Activated T-cell treated with anti-CD3 and anti-CD28 coated beads for 4 hours (primary cell): ENCODE results near the gene CLN5.
"Not testable (repeated sequence)": the region's sequence is repeated elsewhere in the genome, so short reads cannot be mapped to it uniquely, and the experiment has no call there.

Experiments used
- DNase-seq: peaks from one replicate; pipeline ENCODE4 v3.0.0-alpha.2; 2020

CLN5 gene

DNA sequence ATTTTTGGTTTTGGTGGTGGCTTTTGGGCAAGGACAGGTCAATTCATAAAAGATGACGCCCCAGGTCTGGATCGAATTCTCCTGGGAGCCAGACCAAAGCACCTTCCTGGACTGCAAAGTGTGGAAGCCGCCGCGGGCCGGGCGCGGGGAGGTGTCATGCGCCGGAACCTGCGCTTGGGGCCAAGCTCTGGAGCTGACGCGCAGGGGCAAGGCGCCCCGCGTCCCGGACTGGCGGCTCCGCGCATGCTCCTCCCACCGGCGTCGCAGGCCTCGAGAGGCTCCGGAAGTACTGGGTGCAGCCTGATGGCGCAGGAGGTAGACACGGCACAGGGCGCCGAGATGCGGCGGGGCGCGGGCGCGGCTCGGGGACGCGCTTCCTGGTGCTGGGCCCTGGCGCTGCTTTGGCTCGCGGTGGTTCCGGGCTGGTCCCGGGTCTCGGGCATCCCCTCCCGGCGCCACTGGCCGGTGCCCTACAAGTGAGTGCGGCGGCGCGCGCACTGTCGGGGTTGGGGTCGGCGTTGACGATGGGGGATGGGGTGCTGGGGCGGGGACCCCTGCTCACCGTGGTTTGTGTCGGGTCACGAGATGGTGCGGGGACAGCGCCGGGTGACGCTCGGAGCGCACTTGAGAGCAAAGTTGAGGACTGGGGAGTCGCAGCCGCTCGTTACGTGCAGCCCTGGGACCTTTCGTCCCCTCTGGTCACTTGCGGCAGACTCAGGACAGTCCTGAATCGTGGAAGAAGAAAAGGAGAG, at the start of gene CLN5:
TSS of gene CLN5 (plus strand) at position 286 of the 752 bp plus-strand sequence. CDS start at position 304, 18 bp downstream.
- peak; percentile 85 for DNase-seq

DNA sequence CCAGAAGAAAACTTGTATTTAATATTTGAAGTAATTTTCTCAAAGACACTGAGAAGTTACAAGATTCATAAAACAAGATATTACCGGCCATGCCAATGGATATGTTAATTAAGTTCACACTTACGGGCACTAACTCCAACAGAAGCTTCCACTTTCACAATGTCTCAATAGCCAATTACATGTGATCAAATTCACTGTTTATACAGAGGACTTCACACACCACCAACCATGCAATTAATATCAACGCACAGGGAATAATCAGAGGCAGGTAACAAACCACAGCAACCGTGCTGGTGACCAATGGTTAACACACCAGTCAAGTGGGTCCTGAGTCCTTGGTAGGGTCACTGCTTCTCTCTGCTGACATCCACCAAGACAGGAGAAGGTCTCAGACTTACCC, 49.5 kb upstream of the CLN5 start:
- DNase-seq, result no peak

DNA sequence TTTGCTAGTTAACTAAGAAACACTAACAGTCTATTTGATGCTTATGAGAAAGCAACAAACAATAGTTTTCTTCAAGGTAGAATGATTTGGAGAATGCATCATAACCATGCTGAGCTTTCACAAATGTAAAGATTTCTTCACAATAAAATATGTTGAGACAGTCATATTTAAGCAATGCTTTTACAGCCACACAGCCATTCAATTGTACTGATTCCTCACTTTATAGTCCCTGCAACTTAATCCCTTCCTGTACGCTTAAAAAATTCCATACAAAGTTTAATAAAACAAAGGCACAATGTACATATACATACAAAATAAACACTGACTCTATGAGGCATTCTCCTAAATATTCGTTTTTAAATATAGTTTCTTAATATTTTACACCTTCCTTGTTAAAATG, 48.2 kb upstream of the CLN5 start:
- DNase-seq, result no peak

DNA sequence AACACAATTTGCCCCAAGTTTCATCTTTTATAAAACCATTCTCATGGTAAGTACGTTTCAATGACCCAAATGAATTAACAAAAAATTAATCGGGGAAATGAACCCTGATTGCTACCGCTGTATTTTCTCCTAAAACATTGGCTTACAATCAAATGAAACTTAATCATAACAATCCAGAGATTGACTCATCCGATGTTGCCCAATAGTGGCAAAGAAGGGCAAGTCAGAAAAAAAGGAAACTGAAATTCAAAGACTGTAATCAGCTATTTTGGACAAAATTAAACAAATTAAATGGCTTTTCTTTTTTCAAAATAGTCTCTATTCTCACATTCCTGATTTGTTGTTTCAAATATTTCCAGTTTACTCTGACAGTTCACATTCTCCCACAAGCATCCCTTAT, 47.4 kb upstream of the CLN5 start:
- no peak for DNase-seq

DNA sequence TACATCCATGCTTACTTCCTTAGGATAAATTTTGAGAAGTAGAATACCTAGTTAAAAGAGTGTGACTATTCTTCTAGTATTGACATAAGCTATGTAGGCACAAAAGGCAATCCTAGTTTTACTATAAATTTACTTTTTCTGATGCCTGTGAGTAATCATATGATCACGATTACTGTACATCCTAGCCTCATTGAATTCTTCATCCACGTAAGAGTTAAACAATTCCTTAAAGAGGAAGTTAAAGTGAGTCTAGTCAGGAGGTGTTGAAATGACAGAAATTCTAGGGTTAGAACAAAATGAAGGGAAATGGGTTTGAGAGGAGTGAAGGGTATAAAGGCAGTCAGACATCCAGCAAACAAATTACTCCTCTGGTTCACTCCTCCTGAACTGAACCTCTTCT, 43.7 kb upstream of the CLN5 start, which contains the start of gene ACOD1:
TSS of gene ACOD1 (plus strand) at position 363 of the 400 bp plus-strand sequence. CDS start 48 bp downstream, outside the sequence.
- DNase-seq, result no peak

DNA sequence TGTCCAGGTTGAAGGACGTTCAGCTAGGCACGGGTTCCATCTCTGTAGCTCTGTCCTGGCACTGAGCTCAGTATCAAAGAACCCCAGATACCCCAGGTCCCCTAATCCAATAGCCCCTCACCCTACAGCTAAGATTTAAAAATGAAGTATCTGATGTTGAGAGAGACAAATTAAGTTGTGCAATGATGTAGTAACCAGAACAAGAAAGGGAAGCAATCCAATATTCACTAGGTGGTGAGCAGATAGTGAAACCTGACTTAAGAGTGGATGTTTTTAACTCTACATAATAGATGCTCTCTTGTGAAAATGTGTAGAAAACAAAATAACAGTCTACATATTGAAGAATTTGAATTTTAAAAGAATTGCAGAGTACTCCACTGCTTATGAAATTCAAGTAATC, 41.8 kb upstream of the CLN5 start:
- no peak for DNase-seq

DNA sequence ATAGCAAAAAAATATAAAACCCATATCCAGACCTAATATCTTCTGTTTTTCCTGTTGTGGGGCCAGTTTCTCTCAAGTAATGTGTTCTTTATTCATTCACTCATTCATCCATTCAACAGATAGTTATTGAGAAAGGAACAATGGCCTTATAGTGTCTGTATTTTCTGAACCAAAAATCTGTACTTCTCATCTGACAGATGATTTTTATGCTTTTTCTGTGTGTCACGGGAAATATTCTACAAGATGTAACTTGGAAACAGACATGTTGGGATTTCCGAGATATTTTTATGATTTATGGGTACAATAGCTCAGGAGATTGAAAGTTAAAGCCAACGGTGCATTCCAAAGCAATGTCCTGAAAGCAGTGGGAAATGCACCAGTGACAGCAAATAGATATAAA, 37.9 kb upstream of the CLN5 start:
- DNase-seq, result no peak

DNA sequence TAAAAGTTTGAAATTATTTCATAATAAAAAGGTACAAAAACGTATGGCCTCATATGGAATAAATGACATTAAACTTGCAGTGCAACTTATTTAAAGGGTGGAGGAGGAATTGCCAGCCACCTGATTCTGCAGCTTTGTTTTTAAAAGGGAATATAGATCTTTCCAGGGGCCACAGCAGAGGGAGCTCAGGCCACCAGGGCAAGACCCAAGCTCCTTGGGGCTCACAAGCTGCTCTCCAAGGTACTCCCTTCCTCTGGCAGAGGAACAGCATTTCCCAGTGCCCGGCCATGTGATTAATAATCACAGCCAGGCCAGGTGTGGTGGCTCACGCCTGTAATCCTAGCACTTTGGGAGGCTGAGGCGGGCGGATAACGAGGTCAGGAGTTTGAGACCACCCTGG, 37.3 kb upstream of the CLN5 start:
- no peak for DNase-seq

DNA sequence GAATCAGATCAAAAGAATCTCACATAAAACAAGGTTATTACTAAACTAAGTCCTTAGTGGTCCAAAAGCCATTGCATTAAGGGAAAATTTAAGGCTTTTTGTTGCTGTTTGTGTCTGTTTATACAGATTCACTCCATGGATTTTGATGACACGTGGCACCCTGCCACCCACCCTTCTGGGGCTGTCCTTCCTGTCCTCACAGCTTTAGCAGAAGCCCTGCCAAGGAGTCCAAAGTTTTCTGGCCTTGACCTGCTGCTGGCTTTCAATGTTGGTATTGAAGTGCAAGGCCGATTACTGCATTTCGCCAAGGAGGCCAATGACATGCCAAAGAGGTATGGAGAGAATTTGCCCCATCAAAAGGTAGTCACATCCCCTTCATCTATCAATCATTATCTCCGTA, 36.7 kb upstream of the CLN5 start:
- no peak for DNase-seq

DNA sequence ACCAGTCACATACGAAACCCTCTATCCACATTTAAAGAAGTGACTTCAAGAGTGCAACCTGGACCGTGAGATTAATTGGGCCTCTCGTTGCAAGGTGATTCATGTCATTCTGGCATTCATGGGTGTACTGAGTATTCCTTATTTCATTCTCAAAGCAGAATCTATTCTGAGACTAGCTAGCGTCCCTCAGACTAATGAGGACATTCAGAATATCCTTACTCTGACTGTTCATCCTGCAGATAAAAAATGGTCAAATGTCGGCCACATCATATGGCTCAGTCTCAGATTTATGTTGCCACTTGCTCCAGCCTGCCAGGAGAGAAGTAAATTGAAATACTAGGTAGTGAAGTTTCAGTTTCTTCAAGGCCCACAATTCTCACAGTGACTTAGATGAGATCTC, 36.2 kb upstream of the CLN5 start:
- DNase-seq, result no peak

DNA sequence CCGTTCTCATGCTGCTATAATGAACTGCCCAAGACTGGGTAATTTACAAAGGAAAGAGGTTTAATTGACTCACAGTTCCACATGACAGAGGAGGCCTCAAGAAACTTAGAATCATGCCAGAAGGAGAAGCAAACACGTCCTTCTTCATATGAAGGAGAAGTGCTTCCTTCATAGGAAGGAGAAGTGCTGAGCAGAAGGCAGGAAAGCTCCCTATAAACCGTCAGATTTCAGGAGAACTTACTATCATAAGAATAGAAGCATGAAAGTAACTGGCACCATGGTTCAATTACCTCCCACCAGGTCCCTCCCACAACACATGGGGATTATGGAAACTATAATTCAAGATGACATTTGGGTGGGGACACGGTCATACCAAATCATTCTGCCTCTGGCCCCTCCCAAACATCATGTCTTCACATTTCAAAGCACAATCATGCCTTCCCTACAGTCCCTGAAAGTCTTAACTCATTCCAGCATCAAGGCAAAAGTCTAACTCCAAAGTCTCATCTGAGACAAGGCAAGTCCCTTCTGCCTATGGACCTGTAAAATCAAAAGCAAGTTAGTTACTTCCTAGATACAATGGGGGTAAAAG, 32.9 kb upstream of the CLN5 start:
- no peak for DNase-seq

DNA sequence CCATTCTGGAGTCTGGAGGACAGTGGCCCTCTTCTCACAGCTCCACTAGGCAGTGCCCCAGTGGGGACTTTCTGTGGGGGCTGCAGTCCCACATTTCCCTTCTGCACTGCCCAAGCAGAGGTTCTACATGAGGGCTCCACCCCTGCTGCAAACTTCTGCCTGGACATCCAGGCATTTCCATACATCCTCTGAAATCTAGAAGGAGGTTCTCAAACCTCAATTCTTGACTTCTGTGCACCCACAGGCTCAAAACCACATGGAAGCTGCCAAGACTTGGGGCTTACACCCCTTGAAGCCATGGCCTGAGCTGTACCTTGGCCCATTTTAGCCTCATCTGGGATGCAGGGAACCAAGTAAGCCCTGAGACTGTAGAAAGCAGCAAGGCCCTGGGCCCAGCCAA, 32.1 kb upstream of the CLN5 start:
- not testable (repeated sequence) for DNase-seq

DNA sequence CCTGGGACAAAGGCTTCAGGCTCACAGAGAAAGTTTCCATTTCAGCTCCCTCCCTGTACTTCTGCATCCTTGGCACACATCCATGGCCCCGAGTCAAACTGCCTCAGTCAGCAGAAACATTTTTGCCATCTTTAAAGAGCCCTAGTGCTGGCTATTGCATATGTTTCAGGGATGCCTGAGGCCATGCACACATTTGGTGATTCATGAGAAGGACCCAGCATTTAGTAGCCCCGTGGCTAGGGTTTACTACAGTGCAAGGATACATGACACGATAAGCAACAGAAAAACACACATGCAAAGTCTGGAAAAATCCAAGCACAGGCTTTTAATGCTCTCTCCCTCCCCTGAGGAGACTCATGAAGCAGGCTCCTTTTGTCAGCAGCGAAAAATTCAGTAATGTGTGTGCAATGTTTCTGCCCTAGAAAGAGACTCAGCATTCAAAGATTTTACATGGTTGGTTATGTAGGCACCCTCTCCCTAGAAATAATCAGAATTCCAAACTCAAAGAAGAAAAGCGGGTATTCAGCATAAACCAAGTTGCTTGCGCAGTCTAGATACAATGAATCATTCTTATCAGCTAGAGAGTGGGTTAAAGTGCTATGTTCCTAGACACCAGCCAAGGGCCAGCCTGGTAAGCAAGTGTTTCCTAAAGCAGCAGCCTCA, 26.0 kb upstream of the CLN5 start:
- no peak for DNase-seq

DNA sequence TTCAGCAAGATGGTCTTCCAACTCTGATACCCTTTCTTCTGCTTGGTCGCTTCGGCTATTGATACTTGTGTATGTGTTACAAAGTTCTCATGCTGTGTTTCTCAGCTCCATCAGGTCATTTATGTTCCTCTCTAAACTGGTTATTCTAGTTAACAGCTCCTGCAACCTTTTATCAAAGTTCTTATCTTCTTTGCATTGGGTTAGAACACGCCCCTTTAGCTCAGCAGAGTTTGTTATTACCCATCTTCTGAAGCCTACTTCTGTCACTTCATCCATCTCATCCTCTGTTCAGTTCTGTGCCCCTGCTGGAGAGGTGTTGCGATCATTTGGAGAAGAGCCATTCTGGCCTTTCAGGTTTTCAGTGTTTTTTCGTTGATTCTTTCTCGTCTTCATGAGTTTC, 24.9 kb upstream of the CLN5 start:
- no peak for DNase-seq

DNA sequence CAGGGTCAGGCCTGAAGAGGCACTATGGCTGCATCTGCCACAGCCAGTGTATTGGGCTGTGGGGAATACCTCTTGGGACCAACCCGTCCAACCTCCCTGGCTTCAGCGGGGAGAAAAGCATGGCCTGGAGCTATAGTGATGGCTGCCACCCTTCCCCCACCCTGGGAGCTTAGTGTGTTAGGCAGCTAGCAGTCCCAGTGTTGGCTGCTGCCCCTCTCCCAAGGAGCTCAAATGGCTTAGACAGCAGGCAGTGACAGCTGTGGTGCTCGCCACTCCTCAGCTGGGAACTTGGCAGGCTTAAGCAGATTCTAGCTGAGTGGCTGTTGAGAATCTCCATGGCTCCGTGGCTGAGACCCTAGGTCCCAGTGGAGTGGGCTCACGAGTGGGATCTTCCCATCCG, 23.8 kb upstream of the CLN5 start:
- DNase-seq, result no peak

DNA sequence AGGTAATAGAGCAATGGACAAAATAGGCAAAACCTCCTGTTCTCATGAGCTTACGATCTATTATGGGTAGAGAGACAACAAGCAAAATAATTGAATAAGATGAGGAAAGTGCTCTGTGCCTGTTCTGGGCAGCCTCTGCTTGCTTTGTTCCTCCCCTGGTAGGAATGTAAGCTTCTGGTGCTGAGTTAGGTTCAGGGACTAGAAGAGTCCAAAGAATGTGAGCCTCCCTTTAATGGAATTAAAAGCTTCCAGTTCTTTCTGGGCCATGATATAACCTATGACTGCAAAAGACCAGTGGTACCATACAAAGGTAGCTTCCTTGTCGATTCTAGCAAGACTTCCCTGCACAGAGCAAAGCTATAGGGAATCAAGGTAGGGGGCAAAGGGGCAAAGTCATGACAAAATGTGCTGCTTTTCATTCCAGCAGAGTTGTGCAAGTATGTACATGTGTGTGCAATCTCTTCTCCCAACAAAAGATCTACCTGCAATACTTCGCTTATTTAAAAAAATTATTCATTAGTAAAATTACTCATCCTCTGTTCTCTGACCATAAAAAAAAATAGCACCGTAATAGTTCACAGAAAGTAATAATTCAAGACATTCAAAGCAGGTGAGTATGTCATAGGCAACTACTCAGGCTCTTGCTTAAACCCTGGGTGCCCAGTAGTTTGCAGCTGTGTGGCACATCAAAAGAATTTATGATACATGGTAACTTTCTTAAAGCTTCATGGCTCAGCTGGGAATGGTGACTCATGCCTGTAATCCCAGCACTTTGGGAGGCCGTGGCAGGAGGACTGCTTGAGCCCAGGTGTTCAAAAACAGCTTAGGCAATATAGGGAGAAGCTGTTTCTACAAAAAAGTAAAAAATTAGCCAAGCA, 22.2 kb upstream of the CLN5 start:
- DNase-seq, result no peak

DNA sequence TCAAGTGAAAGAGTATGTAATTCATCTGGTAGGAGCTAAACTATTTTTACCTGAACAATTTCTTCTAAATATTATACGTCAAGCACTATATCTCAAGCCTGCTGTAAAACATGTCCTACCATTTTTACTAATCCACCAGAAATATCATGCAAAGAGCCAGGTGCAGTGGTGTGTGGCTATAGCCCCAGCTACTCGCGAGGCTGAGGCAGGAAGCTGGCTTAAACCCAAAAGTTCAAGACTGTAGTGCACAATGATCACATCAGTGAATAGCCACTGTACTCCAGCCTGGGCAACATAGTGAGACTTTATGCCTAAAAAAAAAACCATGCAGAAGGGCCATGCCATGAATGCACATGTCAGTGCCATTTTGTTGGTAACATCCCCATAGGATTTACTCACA, 20.7 kb upstream of the CLN5 start:
- DNase-seq, result no peak

DNA sequence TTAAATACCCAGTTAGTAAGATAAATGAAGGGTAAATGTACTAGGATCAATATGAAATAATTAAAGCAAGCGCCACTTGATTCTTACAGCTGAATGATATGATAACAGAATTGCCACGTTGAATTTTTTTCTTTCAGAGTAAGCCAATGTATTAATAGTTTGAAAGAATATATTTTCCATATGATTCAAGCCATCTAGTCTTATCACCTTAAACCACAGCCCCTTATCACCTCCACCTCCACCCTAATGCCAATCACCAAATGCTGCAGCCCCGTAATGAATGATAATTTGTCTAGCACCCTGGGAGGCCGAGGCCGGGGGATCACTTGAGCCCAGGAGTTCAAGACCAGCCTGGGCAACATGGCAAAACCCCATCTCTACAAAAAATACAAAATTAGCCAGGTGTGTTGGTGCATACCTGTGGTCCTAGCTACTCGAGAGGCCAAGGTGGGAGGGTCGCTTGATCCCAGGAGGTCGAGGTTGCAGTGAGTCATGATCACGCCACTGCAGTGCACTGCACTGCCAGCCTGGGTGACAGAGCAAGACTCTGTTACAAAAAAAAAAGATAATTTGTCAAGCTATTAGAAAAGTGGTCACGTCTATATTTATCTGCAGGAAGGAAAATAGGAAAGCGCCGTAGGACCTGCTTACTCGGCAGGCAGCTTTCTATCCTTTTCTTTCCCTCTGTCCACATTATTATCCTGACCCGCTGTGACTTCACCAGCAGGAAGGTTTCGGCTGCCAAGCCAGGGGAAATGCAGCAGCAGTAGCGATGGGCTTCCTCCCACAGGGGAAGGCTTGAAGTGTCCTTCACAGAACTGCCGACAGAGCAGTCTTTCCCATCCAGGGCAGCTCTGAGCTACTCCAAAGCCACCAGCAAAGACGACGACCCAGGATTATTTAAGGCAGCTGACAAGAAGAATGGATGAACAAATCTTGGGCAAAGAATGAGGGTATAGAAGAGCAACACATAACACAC, 19.7 kb upstream of the CLN5 start:
- no peak for DNase-seq

DNA sequence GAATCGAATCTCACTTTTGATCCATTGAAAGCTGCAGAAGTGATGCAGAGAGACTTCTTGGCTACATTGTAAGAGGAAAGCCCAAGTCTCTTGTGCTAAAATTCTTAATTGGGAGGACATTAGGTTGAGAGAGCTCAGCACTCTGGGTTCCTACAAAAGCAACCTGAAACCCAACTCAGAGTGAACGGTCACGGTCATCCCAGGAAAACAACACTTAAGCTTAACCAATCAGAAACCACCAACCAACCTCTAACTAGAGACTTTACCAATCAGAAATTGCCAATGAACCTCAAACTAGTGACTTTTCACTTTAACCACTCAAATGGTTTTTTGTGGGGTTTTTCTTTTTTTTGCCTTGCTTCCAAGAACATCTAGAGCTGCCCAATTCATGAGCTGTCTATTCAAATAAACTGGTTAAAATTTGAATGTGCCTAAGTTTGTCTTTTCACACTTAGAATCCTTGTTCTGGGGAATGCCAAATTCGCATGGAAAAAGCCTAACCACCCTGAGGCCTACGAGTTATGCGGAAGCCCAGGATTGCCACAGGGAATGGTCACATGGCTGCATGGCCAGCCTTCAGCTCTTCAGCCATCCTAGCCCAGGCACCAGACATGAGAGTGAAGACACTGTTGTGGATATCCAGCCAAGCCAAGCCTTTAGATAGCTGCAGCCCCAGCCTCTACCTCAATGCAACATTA, 17.8 kb upstream of the CLN5 start:
- DNase-seq, result no peak

DNA sequence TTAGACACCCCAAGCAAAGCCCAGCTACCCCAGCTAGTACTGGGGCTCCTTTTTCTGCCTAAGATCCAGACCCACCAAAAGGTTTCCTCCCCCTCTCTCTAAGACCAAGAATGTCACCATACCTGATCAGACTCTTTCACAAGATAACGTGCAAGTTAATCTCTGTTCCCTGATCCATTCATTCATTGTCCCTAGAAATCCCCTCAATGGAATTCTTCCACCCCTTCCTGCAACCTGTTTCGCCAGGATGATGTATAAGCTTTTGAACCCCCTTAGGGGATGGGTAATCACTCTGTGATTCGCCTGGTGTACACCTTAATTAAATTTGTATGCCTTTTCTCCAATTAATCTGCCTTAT, 17.3 kb upstream of the CLN5 start:
- DNase-seq, result no peak

DNA sequence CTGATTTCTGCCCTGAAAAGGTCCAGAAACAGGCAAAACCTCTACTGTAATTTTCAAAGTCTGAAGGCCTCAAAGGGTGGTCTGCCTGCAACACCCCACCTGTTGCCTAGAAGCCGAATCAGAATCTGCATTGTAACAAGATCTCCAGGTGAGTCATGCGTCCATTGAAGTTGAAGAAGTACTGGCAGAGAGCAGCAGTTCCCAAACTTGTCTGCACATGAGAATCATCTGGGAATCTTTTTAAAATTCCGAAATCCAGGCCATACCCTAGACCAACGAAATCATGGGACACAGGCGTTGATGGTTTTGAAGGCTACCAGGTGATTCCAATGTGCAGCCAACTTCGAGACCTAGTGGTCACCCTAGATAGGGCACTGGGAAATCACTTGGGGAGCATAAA, 16.0 kb upstream of the CLN5 start:
- no peak for DNase-seq
